ENCODE data around the gene ADORA2A. TPM values are rescaled to one million over a fixed set of nuclear protein-coding genes. Genes with fewer than 3 reads are reported as not detected.

ADORA2A gene
- total and polyA plus RNA-seq, 2 donors (not counting 1 experiment from before 2014, with no cell fraction given), result 0.78 to 1.5 TPM

DNA sequence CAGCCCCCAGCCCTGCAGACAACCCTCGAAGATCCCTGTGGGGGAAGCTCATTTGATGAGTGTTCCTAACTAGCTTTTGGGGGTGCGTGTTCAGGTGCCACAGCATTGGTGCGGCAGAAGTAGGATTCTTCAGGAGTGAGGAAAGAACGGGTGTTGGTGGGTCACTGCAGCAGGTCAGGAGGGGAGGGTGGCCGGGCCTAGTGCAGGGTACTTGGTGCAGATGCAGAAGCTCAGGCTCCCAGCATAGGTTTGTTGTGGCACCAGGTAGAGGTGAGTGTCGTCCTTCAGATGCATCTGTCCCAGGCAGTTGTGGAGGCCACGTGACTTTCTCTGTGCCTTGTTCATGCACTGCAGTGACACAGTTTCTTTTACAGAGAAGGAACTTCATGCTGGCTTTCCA, 15.1 kb upstream of the ADORA2A start:
- H3K36me3 ChIP-seq (ENCODE audit: control insufficient read depth, insufficient read depth, low read length), result peaks cover 17% of the 10 kb centered on the region
- H3K4me2 ChIP-seq (ENCODE audit: extremely low read depth, insufficient read depth, low read length), result no peak overlapping the region
- no peaks in the 10 kb centered on the region for H3K79me2 ChIP-seq (ENCODE audit: control insufficient read depth, insufficient read depth, low read length)
- H3K4me3 ChIP-seq (replicated peaks in 1 of 4; ENCODE audit: control extremely low read depth in 1 of 4, insufficient read depth in 1 of 4, low read depth in 3 of 4, low read length in 4 of 4), result no peak overlapping the region
- H2AFZ ChIP-seq (ENCODE audit: low read length), result no peak overlapping the region
- H3K9ac ChIP-seq (ENCODE audit: insufficient read depth, low read length), result no peak overlapping the region
- H3K27ac ChIP-seq (ENCODE audit: insufficient read depth, low read length), result no peak overlapping the region
- no peak for DNase-seq (ENCODE audit: low read depth in 2 of 2)
- no peaks in the 10 kb centered on the region for H3K27me3 ChIP-seq (ENCODE audit: control insufficient read depth, insufficient read depth, low read length)
- peaks cover 19% of the 10 kb centered on the region for H3K4me1 ChIP-seq (ENCODE audit: control insufficient read depth, extremely low read depth, insufficient read depth, low read length)
- H3K9me3 ChIP-seq (ENCODE audit: control insufficient read depth, insufficient read depth, low read depth, low read length), result no peaks in the 10 kb centered on the region
- no peaks in the 10 kb centered on the region for H4K20me1 ChIP-seq (ENCODE audit: control insufficient read depth, extremely low read depth, insufficient read depth, low read length)
- TF ChIP-seq, protein P1, sequence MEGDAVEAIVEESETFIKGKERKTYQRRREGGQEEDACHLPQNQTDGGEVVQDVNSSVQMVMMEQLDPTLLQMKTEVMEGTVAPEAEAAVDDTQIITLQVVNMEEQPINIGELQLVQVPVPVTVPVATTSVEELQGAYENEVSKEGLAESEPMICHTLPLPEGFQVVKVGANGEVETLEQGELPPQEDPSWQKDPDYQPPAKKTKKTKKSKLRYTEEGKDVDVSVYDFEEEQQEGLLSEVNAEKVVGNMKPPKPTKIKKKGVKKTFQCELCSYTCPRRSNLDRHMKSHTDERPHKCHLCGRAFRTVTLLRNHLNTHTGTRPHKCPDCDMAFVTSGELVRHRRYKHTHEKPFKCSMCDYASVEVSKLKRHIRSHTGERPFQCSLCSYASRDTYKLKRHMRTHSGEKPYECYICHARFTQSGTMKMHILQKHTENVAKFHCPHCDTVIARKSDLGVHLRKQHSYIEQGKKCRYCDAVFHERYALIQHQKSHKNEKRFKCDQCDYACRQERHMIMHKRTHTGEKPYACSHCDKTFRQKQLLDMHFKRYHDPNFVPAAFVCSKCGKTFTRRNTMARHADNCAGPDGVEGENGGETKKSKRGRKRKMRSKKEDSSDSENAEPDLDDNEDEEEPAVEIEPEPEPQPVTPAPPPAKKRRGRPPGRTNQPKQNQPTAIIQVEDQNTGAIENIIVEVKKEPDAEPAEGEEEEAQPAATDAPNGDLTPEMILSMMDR (conservative IDR thresholded peaks at IDR 0.05 in 1 of 2, IDR thresholded peaks at IDR 0.05 in 1 of 2; ENCODE audit: low read depth in 1 of 2, low read length in 2 of 2), result no peak
- TF ChIP-seq EZH2 (IDR thresholded peaks at IDR 0.05; ENCODE audit: low read length, missing control alignments), result no peak

DNA sequence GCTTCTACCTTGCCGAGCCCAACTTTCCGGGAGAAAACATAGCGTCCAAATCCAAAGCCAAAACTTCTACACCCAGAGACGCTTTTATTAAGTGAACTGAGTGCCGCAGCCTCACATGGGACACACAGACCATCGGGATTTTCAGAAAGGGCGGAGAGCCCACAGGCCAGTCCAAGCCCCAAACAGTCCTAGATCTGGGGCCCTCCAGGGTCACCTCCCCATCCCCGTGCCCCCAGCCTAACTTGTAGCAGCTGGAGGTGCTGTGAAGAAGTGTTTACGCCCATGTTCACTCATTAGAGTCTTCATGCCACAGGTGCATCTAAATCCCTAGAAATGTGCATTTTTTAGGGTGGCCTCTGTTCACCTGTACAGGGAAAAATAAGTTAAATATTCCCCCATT, 14.1 kb upstream of the ADORA2A start:
- no peak overlapping the region for H3K27ac ChIP-seq (ENCODE audit: insufficient read depth, low read length)
- no peak for TF ChIP-seq EZH2 (IDR thresholded peaks at IDR 0.05; ENCODE audit: low read length, missing control alignments)
- TF ChIP-seq, protein P1 (conservative IDR thresholded peaks at IDR 0.05 in 1 of 2, IDR thresholded peaks at IDR 0.05 in 1 of 2; ENCODE audit: low read depth in 1 of 2, low read length in 2 of 2), result no peak

DNA sequence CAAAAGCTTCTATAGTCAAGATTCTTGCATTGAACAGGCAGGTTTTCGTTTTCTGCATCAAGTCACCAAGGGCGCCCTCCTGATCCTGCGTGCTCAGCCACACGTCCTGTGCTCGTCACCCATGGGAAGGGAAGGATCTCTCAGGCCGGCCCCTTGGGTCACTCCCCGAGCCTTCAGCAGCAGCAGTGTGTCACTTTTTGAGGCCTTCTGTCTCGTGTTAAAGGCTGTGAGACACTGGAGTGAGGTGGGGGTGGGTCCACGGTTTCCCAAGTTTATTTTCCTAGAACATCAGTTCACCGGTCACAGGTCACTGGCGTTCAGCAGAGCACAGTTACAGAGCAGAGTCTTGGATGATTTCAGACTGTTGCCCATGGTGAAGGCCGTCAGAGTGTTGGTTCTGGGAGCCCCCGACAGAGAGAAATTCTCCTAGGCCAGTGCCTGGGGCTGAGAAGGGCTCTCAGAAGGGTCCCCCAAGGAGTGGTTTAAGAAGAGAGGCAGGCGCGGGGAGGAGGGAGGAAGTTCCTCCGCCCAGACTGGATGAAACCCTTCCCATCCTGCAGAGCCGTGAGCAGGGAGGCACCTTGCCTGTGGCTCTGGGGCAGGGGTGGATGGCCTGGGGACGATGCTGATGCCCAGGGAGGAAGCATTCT, 13.5 kb upstream of the ADORA2A start:
- Histone ChIP-seq H3K9me3 (ENCODE audit: control insufficient read depth, insufficient read depth, low read depth, low read length) (no peaks in the 10 kb centered on the region), H3K4me3 (replicated peaks in 1 of 4; ENCODE audit: control extremely low read depth in 1 of 4, insufficient read depth in 1 of 4, low read depth in 3 of 4, low read length in 4 of 4) (no peak overlapping the region), H3K4me2 (ENCODE audit: extremely low read depth, insufficient read depth, low read length) (no peak overlapping the region), H2AFZ (ENCODE audit: low read length) (no peak overlapping the region), H4K20me1 (ENCODE audit: control insufficient read depth, extremely low read depth, insufficient read depth, low read length) (no peaks in the 10 kb centered on the region), H3K36me3 (ENCODE audit: control insufficient read depth, insufficient read depth, low read length) (peaks cover 13% of the 10 kb centered on the region), H3K4me1 (ENCODE audit: control insufficient read depth, extremely low read depth, insufficient read depth, low read length) (peaks cover 14% of the 10 kb centered on the region), H3K27ac (ENCODE audit: insufficient read depth, low read length) (no peak overlapping the region), H3K79me2 (ENCODE audit: control insufficient read depth, insufficient read depth, low read length) (no peaks in the 10 kb centered on the region), H3K9ac (ENCODE audit: insufficient read depth, low read length) (no peak overlapping the region), H3K27me3 (ENCODE audit: control insufficient read depth, insufficient read depth, low read length) (no peaks in the 10 kb centered on the region)
- no peak for DNase-seq (ENCODE audit: low read depth in 2 of 2)
- TF ChIP-seq, protein P1 (conservative IDR thresholded peaks at IDR 0.05 in 1 of 2, IDR thresholded peaks at IDR 0.05 in 1 of 2; ENCODE audit: low read depth in 1 of 2, low read length in 2 of 2), result no peak
- TF ChIP-seq EZH2 (IDR thresholded peaks at IDR 0.05; ENCODE audit: low read length, missing control alignments), result no peak

More for the DNA sequence above, 14.1 kb upstream of the ADORA2A start:
- peaks cover 17% of the 10 kb centered on the region for H3K36me3 ChIP-seq (ENCODE audit: control insufficient read depth, insufficient read depth, low read length)
- no peak for DNase-seq (ENCODE audit: low read depth in 2 of 2)
- no peaks in the 10 kb centered on the region for H4K20me1 ChIP-seq (ENCODE audit: control insufficient read depth, extremely low read depth, insufficient read depth, low read length)
- no peak overlapping the region for H3K4me2 ChIP-seq (ENCODE audit: extremely low read depth, insufficient read depth, low read length)
- peaks cover 14% of the 10 kb centered on the region for H3K4me1 ChIP-seq (ENCODE audit: control insufficient read depth, extremely low read depth, insufficient read depth, low read length)
- H3K9ac ChIP-seq (ENCODE audit: insufficient read depth, low read length), result no peak overlapping the region
- H3K9me3 ChIP-seq (ENCODE audit: control insufficient read depth, insufficient read depth, low read depth, low read length), result no peaks in the 10 kb centered on the region
- H3K27me3 ChIP-seq (ENCODE audit: control insufficient read depth, insufficient read depth, low read length), result no peaks in the 10 kb centered on the region
- H3K79me2 ChIP-seq (ENCODE audit: control insufficient read depth, insufficient read depth, low read length), result no peaks in the 10 kb centered on the region
- no peak overlapping the region for H3K4me3 ChIP-seq (replicated peaks in 1 of 4; ENCODE audit: control extremely low read depth in 1 of 4, insufficient read depth in 1 of 4, low read depth in 3 of 4, low read length in 4 of 4)
- no peak overlapping the region for H2AFZ ChIP-seq (ENCODE audit: low read length)

Data from fibroblast of lung (primary cell).